D721Med (cell line): ENCODE measurements around the gene RBM10.

ENCODE experiments used
- DNase-seq: peaks from one replicate; pipeline ENCODE4 v3.0.0; 2011; ENCODE audit warnings: low spot score; ENCODE audit not compliant: insufficient read length
- FAIRE-seq: peaks from 2 replicates; lab custom pipeline; 2011; peaks lifted over from hg19 to GRCh38; lab: Jason Lieb, UNC
- CTCF ChIP-seq: IDR thresholded peaks from 2 replicates; pipeline ENCODE4 v1.5.1; 2012; ENCODE audit warnings: mild to moderate bottlenecking, control low read depth; ENCODE audit not compliant: insufficient read depth; ENCODE audit errors: missing control alignments

The RBM10 gene

DNA sequence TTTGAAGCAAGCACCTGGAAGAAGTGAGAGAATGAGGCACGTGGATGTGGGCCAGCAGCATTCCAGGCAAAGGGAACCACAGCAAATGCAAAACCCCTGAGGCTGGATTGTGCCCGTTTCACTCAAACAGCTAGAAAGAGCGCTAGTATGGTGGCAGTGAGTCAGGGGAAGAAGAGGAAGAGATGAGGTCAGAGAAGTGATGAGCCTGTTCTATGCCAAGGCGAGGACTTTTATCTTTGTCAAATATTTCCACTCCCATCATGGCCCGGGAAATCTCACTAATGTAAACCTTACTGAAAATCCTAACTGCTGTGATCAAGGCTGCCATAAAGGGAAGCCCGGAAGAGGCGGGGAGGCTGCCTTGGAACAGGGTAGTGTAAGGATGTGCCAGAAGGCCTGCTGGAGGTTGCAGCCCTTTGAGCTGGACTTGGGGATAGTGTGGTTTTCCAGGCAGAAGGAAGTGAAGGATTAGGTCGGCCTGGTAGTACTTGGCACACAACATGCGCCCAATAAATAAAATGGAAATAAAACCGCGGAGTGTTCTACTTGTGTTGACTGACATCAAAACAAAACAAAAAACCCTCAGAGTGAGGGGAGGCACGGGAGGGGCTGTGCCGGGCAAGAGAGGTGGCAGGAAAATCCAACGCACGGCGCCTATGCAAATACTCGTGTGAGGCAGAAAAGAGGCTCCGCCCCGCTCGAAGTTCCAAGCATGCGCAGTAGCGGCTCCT, 72.3 kb downstream of the RBM10 start:
- FAIRE-seq = peak; percentile 16
- DNase-seq = no peak

GRCh38 chrX:47217852-47218279, 72.8 kb downstream of the RBM10 start:
- no peak for TF ChIP-seq CTCF
- no peak for FAIRE-seq
- DNase-seq = peak; percentile 39

More for the DNA sequence above, 72.3 kb downstream of the RBM10 start:
- no peak for TF ChIP-seq CTCF

- no peak for TF ChIP-seq CTCF
- DNase-seq (peak; percentile 64), FAIRE-seq (no peak)
Observed at GRCh38 chrX:47218280-47218919, 73.4 kb downstream of the RBM10 start, which contains the start of gene CDK16. Gene CDK16, plus strand, starts transcription at chrX:47218681. Its CDS starts 4,877 bp downstream, at chrX:47223558.

DNA sequence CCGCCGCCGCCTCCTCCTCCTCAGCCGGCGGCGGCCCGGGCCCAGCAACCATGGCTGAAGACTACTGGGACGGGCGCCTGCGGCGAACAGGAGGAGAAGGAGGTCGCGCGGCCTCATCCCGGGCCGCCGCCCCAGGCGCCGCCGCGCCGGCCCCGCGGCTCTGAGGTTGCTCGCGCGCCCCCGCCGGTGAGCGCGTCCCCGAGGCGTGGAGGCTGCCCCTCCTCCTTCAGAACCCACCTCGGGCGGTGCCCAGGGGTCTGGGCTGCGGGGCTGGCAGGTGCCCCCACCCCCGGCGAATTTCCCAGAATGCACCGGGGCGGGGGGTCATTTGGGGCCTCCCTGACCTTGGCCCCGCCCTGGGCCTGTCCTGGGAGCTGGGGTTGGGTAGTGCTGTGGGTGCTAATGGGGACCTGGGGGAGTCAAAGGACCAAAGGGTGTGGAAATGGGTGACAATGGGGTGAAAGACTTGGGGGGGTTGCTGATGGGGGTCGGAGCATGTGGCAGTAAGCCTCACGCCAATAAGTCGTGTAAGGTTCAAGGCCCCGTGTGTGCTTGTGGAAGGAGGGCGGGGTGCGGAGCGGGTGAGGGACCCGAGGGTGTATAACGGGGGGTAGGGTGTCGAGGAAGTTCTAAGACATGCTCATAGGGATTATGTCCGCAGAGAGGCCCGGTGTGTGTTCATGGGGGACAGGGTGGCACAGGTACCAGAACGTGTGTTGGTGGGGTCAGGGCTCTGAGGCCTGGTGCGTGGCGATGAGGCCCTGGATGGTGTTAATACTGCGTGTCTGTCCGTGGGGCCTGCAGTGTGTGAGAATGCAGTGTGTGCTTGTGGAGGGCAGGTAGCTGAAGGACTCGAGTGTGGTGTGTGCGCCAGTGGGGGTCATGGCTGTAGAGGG, 74.1 kb downstream of the RBM10 start:
- FAIRE-seq = no peak
- DNase-seq = no peak
- TF ChIP-seq CTCF = no peak

DNA sequence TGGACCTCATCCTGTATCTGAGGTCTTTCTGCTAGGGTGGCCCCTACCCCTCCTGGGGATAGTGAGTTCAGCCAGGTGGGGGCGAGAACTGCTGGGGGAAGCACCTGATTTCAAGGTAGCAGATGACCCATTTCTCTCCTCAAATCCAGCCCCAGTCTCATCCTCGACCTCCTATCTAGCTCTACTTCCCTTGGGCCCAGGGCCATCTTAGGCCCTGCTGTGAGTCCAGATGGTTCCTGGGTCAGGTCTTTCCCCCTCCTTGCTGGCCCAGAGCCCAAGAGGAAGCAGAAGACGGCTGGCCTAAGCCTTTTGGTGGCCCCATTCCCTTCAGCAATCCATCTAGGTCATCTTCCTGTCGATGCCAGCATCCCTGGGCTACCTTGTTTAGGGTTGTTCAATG, 76.7 kb downstream of the RBM10 start:
- FAIRE-seq = no peak
- no peak for DNase-seq

More for the DNA sequence above, 76.7 kb downstream of the RBM10 start:
- TF ChIP-seq CTCF = no peak
